ENCODE data around the gene TFEB. TPM values are rescaled to one million over a fixed set of nuclear protein-coding genes. Genes with fewer than 3 reads are reported as not detected.

Gene TFEB
- total and polyA plus RNA-seq, 2 donors from 2014 or later, result 50.7 to 51.0 TPM

- no peak for TF ChIP-seq CTCF (IDR thresholded peaks at IDR 0.05; ENCODE audit: borderline replicate concordance, extremely low read depth, insufficient read depth)
- Histone ChIP-seq H3K27me3 (ENCODE audit: control insufficient read depth, insufficient read depth, low read length) (no peaks in the 10 kb centered on the region), H3K4me3 (ENCODE audit: low read length in 3 of 3) (no peak overlapping the region), H3K9me3 (ENCODE audit: control insufficient read depth in 2 of 3, insufficient read depth in 1 of 3, low read length in 3 of 3) (no peaks in the 10 kb centered on the region), H3K9ac (ENCODE audit: low read length in 3 of 3) (no peak overlapping the region), H3K4me1 (ENCODE audit: control insufficient read depth in 2 of 3, insufficient read depth in 2 of 3, low read depth in 1 of 3, low read length in 3 of 3) (peaks cover 3 to 13% (median 4%) of the 10 kb centered on the region in 3 donors), H3K36me3 (ENCODE audit: control insufficient read depth in 2 of 3, insufficient read depth in 3 of 3, low read length in 3 of 3) (no peaks in the 10 kb centered on the region), H3K27ac (ENCODE audit: low read depth in 2 of 2, low read length in 2 of 2) (no peak overlapping the region)
- intact Hi-C loops (cut with DNase I), result no loop called here
- DNase-seq (peak in 2 of 5 donors; percentile 42 to 53), FAIRE-seq (no peak)
These were observed 93.1 kb downstream of the TFEB start for GRCh38 chr6:41642090-41642959.

GRCh38 chr6:41641352-41641925 lies 94.0 kb downstream of the TFEB start:
- H3K27ac ChIP-seq (ENCODE audit: low read depth in 2 of 2, low read length in 2 of 2), result no peak overlapping the region
- no peak overlapping the region for H3K4me3 ChIP-seq (ENCODE audit: low read length in 3 of 3)
- intact Hi-C loops (cut with DNase I), result no loop called here
- no peaks in the 10 kb centered on the region for H3K27me3 ChIP-seq (ENCODE audit: control insufficient read depth, insufficient read depth, low read length)
- TF ChIP-seq CTCF (IDR thresholded peaks at IDR 0.05; ENCODE audit: borderline replicate concordance, extremely low read depth, insufficient read depth), result no peak
- H3K36me3 ChIP-seq (ENCODE audit: control insufficient read depth in 2 of 3, insufficient read depth in 3 of 3, low read length in 3 of 3), result no peaks in the 10 kb centered on the region
- no peak overlapping the region for H3K9ac ChIP-seq (ENCODE audit: low read length in 3 of 3)
- FAIRE-seq, result no peak
- no peaks in the 10 kb centered on the region for H3K9me3 ChIP-seq (ENCODE audit: control insufficient read depth in 2 of 3, insufficient read depth in 1 of 3, low read length in 3 of 3)
- H3K4me1 ChIP-seq (ENCODE audit: control insufficient read depth in 2 of 3, insufficient read depth in 2 of 3, low read depth in 1 of 3, low read length in 3 of 3), result peaks cover 3 to 13% (median 4%) of the 10 kb centered on the region in 3 donors
- DNase-seq, result peak in 1 of 5 donors; percentile 45

GRCh38 chr6:41640426-41640825 lies 95.0 kb downstream of the TFEB start:
- no peak for TF ChIP-seq CTCF (IDR thresholded peaks at IDR 0.05; ENCODE audit: borderline replicate concordance, extremely low read depth, insufficient read depth)
- DNase-seq (peak in 1 of 5 donors; percentile 66), FAIRE-seq (no peak)
- Histone ChIP-seq H3K4me3 (ENCODE audit: low read length in 3 of 3) (no peak overlapping the region), H3K27me3 (ENCODE audit: control insufficient read depth, insufficient read depth, low read length) (no peaks in the 10 kb centered on the region), H3K9ac (ENCODE audit: low read length in 3 of 3) (no peak overlapping the region), H3K36me3 (ENCODE audit: control insufficient read depth in 2 of 3, insufficient read depth in 3 of 3, low read length in 3 of 3) (no peaks in the 10 kb centered on the region), H3K4me1 (ENCODE audit: control insufficient read depth in 2 of 3, insufficient read depth in 2 of 3, low read depth in 1 of 3, low read length in 3 of 3) (peaks cover 3 to 13% (median 4%) of the 10 kb centered on the region in 3 donors), H3K27ac (ENCODE audit: low read depth in 2 of 2, low read length in 2 of 2) (no peak overlapping the region), H3K9me3 (ENCODE audit: control insufficient read depth in 2 of 3, insufficient read depth in 1 of 3, low read length in 3 of 3) (no peaks in the 10 kb centered on the region)
- intact Hi-C loops (cut with DNase I), result no loop called here
